ENCODE measurements around the gene PHACTR2. TPM values are rescaled to one million over a fixed set of nuclear protein-coding genes. Genes with fewer than 3 reads are reported as not detected.

PHACTR2 gene
- total and polyA plus RNA-seq, 2 of the 13 experiments (the other 11 are each of a cell fraction or from before 2014, with no cell fraction given) = 11.3 to 28.2 TPM

GRCh38 chr6:143691155-143691554 lies 13.4 kb downstream of the PHACTR2 start (continued):
- TF ChIP-seq RERE (CRISPR knock-in tag; IDR thresholded peaks at IDR 0.05; ENCODE audit: low read depth) = peak; percentile 56; the same call in 1 of the 2 replicates

- Histone ChIP-seq H3K79me2 (ENCODE audit: insufficient read depth, low read length) (peaks cover 57% of the 10 kb centered on the region), H2AFZ (ENCODE audit: low read length) (no peak overlapping the region), H3K27ac (ENCODE audit: extremely low read length, insufficient read depth, low read length) (peak overlapping the region; percentile 74), H3K4me2 (ENCODE audit: low read depth, low read length) (peak overlapping the region; percentile 75), H3K4me1 (ENCODE audit: insufficient read depth, low read length) (peaks cover 97% of the 10 kb centered on the region), H3K27me3 (ENCODE audit: control insufficient read depth in 1 of 2, insufficient read depth in 2 of 2, low read length in 2 of 2) (no peaks in the 10 kb centered on the region), H4K20me1 (ENCODE audit: insufficient read depth, low read length) (no peaks in the 10 kb centered on the region), H3K4me3 (replicated peaks in 1 of 3; ENCODE audit: insufficient read depth in 1 of 3, low read depth in 2 of 3, low read length in 3 of 3) (peak overlapping the region; percentile 19 to 47 (median 36); a peak in 4 of 6 replicates), H3K9ac (ENCODE audit: insufficient read depth, low read depth, low read length) (peak overlapping the region; percentile 62), H3K9me3 (ENCODE audit: low read length) (no peaks in the 10 kb centered on the region), H3K36me3 (replicated peaks in 1 of 2; ENCODE audit: control insufficient read depth in 1 of 2, insufficient read depth in 2 of 2, low read length in 2 of 2) (no peaks in the 10 kb centered on the region)
- ChIA-PET CTCF (ENCODE audit: low intra/inter-chr PET ratio, low total read pairs) (no interaction called here), POLR2A (interaction anchor here (0.6 to 2.2 kb wide), 6 partner anchors 10 to 151 kb away, joined by 4 to 31 read pairs (median 7); partner anchors contain the start of gene LTV1)
- DNase-seq (ENCODE audit: low spot score) (no peak), ATAC-seq (peak; percentile 31), FAIRE-seq (no peak)
- intact Hi-C loops (cut with micrococcal nuclease; ENCODE audit: unreplicated experiment) = loop anchor here (2.0 to 5.0 kb wide), 4 partner anchors 35 to 150 kb away; partner anchors contain the start of gene LTV1
- in situ Hi-C loops (cut with HindIII; ENCODE audit: extremely low pct_ligation_motif_present, low pct_unique_long_range_greater_than_20kb) = loop anchor here (5.0 kb wide), 1 partner anchor 55 kb away; no protein-coding TSS in a partner anchor
- BruUV-seq (replicated peaks) = TSS peak; percentile 75
- 26% methylated on average over 7 of the region's 7 CpGs for WGBS (ENCODE audit: low lambda C conversion rate)
- TF ChIP-seq RORA (CRISPR knock-in tag; IDR thresholded peaks at IDR 0.05) (peak; percentile 79; the same call in 1 of the 2 replicates), ZNF670 (CRISPR knock-in tag; IDR thresholded peaks at IDR 0.05; ENCODE audit: borderline replicate concordance) (0 out of 2 replicates have a peak, but pooled peaks have one; percentile 47), ZBTB43 (CRISPR knock-in tag; conservative IDR thresholded peaks at IDR 0.05) (0 out of 2 replicates have a peak, but pooled peaks have one; percentile 48), UBTF (CRISPR knock-in tag; IDR thresholded peaks at IDR 0.05) (peak; percentile 12; the same call in 1 of the 2 replicates), PHF21A (CRISPR knock-in tag; IDR thresholded peaks at IDR 0.05) (no peak), PHF5A (CRISPR knock-in tag; IDR thresholded peaks at IDR 0.05; ENCODE audit: low read depth, unreplicated experiment) (peak; percentile 20), RXRB (CRISPR knock-in tag; IDR thresholded peaks at IDR 0.05; ENCODE audit: borderline replicate concordance) (0 out of 2 replicates have a peak, but pooled peaks have one; percentile 15)
Observed at GRCh38 chr6:143691900-143692636, 14.3 kb downstream of the PHACTR2 start.

Measured in HepG2 (cell line).